ENCODE measurements around the gene PRKCB.

DNA sequence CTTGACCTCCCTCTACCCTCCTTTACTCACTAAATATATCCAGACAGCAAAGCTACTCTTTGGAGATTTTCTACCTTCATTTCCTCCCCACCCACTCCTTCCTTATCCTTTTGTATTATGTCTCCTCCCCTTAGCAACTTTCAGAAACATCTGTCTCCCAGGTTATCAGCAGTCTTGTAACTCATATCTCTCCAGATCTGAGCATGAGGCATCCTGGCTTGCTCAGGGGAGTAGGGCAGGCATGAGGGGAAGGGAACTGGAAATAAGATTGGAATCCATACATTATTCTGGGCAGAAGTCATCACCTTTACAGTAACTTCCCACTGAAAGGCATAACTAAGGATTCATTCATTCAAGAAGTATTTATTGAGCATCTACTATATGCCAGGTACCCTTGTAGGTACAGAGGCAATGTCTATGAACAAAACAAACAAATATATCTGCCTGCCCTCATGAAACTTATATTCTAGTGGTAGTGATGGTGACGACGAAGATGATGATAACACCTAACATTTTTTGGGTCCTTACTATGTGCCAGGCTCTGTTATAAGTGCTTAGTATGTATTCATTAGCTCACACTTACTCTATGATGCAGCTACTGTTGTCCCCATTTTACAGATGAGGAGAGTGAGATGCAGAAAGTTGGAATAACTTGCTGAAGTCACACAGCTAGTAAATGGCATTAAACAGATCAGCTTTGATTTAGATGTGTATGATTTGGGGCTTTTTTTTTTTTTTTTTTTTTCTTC lies 296.4 kb downstream of the PRKCB start:
- TF ChIP-seq, protein P1, sequence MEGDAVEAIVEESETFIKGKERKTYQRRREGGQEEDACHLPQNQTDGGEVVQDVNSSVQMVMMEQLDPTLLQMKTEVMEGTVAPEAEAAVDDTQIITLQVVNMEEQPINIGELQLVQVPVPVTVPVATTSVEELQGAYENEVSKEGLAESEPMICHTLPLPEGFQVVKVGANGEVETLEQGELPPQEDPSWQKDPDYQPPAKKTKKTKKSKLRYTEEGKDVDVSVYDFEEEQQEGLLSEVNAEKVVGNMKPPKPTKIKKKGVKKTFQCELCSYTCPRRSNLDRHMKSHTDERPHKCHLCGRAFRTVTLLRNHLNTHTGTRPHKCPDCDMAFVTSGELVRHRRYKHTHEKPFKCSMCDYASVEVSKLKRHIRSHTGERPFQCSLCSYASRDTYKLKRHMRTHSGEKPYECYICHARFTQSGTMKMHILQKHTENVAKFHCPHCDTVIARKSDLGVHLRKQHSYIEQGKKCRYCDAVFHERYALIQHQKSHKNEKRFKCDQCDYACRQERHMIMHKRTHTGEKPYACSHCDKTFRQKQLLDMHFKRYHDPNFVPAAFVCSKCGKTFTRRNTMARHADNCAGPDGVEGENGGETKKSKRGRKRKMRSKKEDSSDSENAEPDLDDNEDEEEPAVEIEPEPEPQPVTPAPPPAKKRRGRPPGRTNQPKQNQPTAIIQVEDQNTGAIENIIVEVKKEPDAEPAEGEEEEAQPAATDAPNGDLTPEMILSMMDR (IDR thresholded peaks at IDR 0.05; ENCODE audit: low read depth, low read length, poor library complexity, severe bottlenecking), result no peak
- no peak for TF ChIP-seq EZH2phosphoT487 (IDR thresholded peaks at IDR 0.05; ENCODE audit: borderline replicate concordance, low read length)
